Transverse colon (tissue), 4 donors: ENCODE data around the gene CD3D.

Experiments
- CTCF ChIP-seq, 5 experiments: fragments of 200-600 bp in 3 of 5; fragments of 450-650 bp in 2 of 5; sonication (generic) in 3 of 5; IDR thresholded peaks; 1 replicate in 2 of 5; 2 replicates in 3 of 5; pipeline ENCODE4 v1.5.1; 2016 to 2017; ENCODE audit warnings: antibody characterized with exemption in 5 of 5, inconsistent platforms in 3 of 5, mild to moderate bottlenecking in 2 of 5, moderate library complexity in 1 of 5
- EP300 ChIP-seq: sonication (generic); formaldehyde crosslinking; IDR thresholded peaks from one replicate; pipeline ENCODE4 v1.6.1; 2017; ENCODE audit warnings: antibody characterized with exemption, low read depth
- POLR2A ChIP-seq: fragments of 450-650 bp; IDR thresholded peaks from one replicate; pipeline ENCODE4 v1.6.1; 2016; ENCODE audit warnings: antibody characterized with exemption, mild to moderate bottlenecking, moderate library complexity
- POLR2AphosphoS5 ChIP-seq, 3 donors: sonication (generic); formaldehyde crosslinking; IDR thresholded peaks; one replicate each; pipeline ENCODE4 v1.6.1; 2016; ENCODE audit warnings: antibody characterized with exemption in 3 of 3

- TF ChIP-seq CTCF (IDR thresholded peaks at IDR 0.05) = no peak
- TF ChIP-seq POLR2A = no peak
- no peak for TF ChIP-seq EP300
- TF ChIP-seq POLR2AphosphoS5 (IDR thresholded peaks at IDR 0.05) = no peak
These were observed 30.2 kb downstream of the CD3D start for GRCh38 chr11:118312328-118312727.
